ENCODE results near the gene FAM171A1. TPM values are rescaled to one million over a fixed set of nuclear protein-coding genes. Genes with fewer than 3 reads are reported as not detected.
"Not testable (repeated sequence)": the region's sequence is repeated elsewhere in the genome, so short reads cannot be mapped to it uniquely, and the experiment has no call there.

The FAM171A1 gene
- polyA plus RNA-seq, 3 donors = 6.6 to 14.7 (median 13.8) TPM

DNA sequence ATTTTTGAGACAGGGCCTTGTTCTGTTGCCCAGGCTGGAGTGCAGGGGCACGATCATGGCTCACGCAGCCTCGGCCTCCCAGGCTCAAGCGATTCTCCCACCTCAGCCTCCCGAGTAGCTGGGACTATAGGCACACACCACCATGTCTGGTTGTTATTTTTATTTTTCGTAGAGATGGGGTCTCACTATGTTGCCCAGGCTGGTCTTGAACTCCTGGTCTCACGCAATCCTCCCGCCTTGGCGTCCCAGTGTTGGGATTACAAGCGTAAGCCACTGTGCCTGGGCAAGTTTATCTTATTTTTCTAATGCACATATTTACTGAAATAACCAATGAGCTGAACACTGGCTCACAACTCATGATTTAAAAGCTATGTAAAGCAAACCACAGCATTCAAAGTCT, 61.9 kb downstream of the FAM171A1 start:
- WGBS, 3 donors = 97 to 99% (median 98%) methylated on average over 10 of the region's 10 CpGs
- no peak overlapping the region for H3K27ac ChIP-seq (ENCODE audit: low read depth, low read length)

DNA sequence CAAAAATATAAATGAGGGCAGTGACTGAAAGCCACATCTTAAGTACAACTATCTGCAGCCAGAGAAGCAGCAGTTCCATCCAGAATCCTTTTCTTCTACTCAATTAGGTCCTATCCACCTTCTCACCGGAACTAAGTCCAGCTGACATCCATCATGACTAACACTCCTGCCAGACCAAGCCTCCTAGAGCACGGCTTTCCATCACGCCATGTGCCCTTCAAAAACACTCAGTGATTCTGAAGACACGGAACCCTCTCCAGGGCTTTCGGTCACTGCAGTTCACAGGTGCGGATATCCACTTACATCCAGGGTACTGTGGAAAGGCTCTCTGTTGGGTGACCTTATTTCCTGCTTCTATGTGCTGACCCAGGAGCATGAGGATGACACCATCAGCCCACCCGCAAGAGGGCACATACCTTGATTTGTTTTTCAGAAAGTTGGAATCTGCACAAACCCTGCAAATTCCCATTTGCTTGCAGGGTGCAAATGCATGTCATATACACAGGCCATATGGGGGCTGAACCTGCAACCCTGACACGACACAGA, 64.3 kb downstream of the FAM171A1 start:
- no peak overlapping the region for H3K27ac ChIP-seq (ENCODE audit: low read depth, low read length)
- WGBS, 3 donors = 91 to 95% (median 93%) methylated on average over 8 of the region's 8 CpGs

DNA sequence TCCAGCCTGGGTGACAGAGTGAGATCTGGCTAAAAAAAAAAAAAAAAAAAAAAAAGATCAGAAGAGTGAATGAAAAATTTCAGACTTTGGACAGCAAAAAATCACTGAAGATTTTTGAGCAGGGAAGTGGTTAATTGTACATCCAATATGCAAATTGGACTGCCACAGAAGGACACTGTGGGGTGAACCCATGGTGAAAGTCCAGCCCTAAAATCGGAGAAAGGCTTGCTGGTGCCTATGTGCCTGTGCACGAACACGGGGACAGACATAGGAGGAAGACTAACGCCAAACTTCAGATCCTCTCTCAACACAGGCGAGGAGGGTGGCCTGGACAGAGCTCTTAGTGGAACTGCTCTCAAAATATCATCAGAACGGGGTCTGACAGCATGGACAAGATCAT, 65.5 kb downstream of the FAM171A1 start:
- 91 to 92% (median 91%) methylated on average over 6 of the region's 6 CpGs for WGBS, 3 donors
- no peak overlapping the region for H3K27ac ChIP-seq (ENCODE audit: low read depth, low read length)

DNA sequence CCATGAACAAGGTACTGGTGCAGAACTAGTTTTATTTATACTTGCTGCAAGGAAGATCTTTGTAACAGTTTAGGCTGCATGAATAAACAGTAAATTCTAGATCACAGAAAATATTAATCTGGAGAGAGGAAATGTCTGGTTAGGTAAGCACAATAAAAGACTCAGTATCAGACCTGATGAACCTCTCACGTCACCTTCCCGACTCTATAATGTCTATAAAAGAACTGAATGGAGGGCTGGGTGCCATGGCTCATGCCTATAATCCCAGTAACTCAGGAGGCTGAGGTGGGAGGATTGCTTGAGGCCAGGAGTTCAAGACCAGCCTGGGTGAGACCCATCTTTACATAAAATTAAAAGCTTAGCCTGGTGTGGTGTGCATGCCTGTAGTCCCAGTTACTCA, 65.9 kb downstream of the FAM171A1 start:
- WGBS, 3 donors = 93% methylated on average over 2 of the region's 2 CpGs
- no peak overlapping the region for H3K27ac ChIP-seq (ENCODE audit: low read depth, low read length)

DNA sequence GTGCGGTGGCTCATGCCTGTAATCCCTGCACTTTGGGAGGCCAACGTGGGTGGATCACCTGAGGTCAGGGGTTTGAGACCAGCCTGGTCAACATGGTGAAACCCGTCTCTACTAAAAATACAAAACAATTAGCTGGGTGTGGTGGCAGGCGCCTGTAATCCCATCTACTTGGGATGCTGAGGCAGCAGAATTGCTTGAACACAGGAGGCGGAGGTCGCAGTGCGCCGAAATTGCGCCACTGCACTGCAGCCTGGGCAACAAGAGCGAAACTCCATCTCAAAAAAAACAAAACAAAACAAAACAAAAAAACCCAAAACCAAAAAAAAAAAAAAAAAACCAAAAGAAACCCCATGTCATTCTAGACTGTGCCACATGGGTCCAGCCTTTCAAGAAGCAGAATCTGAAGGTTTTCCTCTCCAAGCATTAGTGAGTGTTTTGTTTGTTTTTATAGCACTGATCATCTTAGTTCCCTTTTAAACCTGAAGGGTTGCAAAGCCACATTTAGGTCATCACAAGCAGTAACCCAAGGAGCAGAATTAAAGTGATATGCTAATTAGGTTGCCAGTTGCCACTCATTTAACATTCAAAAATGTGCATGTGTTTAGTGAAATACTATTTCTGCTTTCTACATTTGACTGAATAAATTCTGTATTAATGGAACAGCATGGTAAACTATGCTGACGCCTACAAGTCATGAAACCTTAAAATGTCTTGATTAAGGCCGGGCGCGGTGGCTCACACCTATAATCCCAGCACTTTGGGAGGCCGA, 68.7 kb downstream of the FAM171A1 start:
- WGBS, 3 donors = 92 to 96% (median 95%) methylated on average over 15 of the region's 15 CpGs
- H3K27ac ChIP-seq (ENCODE audit: low read depth, low read length) = not testable (repeated sequence)

DNA sequence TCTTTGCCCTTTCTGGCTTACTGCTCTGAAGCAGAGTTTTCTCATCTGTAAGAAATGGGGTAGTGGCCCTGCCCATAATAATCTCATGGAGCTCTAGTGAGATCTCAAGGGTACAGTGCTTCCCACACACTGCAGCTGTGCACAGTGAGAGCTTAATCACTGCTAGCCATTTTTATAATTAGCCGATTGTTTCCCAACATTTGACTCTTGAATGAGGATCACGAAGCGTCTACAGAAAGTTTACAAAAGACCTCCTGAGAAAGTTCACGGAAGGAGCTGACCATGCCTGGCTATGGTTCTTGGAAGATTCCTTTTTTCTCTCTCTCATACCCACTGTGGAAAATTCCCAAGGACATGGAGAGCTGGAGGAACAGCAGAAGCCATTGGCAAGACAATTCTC, 70.4 kb downstream of the FAM171A1 start:
- WGBS, 3 donors = 68 to 81% (median 74%) methylated on average over 4 of the region's 4 CpGs
- no peak overlapping the region for H3K27ac ChIP-seq (ENCODE audit: low read depth, low read length)

DNA sequence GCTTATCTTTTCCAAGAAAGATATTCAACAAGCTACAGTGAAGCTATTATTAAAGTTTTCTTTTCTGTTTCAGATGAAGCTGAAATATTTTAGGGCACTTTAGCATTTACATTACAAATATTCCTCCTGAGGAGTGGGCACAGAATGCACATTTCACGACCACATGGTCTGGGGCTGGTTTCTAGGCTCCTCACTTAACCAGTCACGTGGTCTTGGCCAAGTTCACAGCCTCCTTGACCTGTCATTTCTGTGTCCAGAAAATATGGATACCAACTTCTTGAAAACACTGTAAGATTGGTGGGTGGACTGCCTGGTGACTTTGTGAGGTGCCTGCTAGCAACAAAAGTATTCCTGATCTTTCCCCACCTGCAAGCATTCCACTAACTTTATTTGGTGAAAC, 70.9 kb downstream of the FAM171A1 start:
- no peak overlapping the region for H3K27ac ChIP-seq (ENCODE audit: low read depth, low read length)
- WGBS, 3 donors = 80 to 86% (median 85%) methylated on average over 2 of the region's 2 CpGs

DNA sequence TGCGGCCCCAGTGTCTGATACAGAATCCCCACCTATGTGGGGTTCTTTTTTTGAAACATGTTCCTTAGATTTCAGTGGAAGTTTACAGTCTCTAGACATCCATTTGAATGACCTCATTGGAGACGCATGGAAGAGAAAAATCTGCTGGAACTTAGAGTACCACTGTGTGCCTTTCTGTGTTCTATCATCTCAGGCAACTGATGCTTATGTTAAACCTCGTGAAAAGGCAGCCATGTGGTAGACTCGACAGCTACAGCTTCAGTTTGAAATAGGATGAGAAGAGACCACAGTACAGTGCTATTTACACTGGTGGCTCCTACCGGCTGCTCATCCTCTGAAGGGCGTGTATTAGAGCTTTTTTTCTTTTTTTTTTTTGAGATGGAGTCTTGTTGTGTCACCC, 74.4 kb downstream of the FAM171A1 start:
- WGBS, 3 donors = 73 to 89% (median 74%) methylated on average over 6 of the region's 6 CpGs
- no peak overlapping the region for H3K27ac ChIP-seq (ENCODE audit: low read depth, low read length)

DNA sequence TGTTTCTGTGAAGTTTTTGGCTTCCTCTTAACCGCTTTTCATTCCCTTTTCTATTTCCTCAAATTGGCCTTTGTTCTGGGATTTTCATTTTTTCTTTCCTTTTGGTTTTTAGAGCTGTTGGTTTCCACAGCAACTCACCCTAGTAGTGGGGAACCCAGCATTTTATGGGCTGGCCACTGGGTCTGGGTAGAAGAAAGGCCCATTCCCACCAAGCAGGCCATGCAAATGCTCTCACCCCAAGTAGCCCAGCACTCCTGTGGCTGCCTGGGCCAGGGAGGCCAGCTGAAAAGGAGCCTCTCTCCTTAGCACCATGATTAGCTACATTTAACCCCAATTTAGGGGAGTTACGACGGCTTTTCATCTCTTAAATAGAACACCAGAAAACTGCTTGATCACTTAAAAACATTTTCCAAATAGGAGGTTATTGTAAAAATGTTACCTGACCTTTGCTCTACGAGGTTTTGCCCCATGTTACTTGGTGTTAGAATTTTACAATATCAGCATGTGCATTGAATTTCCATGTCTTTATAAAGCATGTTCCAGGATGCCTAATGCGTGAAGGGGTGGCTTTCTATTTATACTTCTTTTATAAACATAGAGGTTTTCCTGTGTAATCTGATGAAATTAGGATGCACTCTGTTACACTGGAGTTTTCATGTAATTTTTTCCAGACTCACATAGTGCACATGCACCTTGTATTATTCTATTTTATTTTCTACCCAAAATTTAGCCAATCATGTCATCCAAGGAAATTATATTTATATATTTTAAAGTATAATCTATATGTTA, 75.4 kb downstream of the FAM171A1 start:
- WGBS, 3 donors = 81 to 91% (median 84%) methylated on average over 5 of the region's 5 CpGs
- H3K27ac ChIP-seq (ENCODE audit: low read depth, low read length) = no peak overlapping the region

DNA sequence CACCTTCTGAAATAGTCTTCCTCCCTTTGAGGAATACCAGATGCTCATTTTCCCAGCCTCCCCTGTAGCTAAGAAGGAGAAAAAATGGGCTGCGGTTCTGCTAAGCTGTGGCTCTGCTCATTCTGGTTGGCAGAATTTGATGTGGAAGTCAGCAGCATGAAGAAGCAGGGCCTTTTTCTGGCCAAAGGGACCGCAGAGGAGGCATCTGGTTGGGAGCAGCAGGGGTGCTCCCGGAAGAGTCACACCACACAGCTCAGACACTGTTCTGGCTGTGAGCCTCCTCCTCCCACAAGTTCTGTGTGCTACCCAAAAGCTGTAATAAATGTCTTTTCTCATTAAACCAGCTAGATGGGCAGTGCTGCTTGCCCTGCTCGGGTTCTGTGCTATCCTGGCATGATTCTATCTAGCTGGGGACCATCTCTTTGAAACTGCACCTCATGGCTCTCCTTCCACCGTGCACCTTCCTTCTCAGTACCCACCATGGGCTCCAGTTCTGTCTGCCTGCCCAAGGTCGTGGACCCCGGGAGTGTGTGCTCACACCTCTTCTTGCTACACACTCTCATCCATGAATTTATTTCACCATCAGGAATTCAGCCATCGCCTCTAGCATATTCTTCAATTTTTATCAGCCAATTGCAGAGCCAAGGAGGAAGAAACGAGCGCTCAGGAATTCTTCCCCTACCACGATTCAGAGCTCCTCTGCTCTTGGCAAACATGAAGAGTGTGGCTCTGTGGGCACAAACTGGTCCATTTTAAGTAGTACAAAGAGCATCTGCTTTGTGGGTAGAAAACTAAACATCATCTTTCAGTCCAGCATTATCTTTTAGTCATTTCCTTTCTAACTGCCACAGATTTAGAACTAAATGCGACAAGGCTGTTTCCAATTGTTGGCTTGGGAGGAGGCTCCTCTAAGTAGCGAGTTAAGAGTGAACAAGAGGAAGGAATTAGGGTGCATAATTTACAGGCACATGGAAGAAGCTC, 76.9 kb downstream of the FAM171A1 start:
- WGBS, 3 donors = 65 to 75% (median 66%) methylated on average over 13 of the region's 13 CpGs

DNA sequence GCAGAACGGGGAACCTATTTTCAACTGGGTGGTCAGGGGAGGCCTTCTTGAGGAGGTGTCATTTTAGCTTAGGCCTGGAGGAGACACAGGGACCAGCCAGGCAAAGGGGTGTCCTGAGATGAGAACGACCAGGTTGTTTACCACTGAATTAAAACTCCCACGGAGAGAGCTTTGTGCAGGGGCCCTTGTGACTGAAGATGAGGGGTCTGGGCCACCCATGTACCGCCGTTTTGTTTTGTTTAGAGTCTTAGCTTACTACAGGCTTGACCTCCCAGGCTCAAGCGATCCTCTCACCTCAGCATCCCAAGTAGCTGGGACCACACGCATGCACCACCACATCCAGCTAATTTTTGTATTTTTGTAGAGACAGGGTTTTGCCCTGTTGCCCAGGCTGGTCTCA, 80.4 kb downstream of the FAM171A1 start:
- 79 to 95% (median 93%) methylated on average over 7 of the region's 7 CpGs for WGBS, 3 donors

More for the DNA sequence above, 76.9 kb downstream of the FAM171A1 start:
- no peak overlapping the region for H3K27ac ChIP-seq (ENCODE audit: low read depth, low read length)

DNA sequence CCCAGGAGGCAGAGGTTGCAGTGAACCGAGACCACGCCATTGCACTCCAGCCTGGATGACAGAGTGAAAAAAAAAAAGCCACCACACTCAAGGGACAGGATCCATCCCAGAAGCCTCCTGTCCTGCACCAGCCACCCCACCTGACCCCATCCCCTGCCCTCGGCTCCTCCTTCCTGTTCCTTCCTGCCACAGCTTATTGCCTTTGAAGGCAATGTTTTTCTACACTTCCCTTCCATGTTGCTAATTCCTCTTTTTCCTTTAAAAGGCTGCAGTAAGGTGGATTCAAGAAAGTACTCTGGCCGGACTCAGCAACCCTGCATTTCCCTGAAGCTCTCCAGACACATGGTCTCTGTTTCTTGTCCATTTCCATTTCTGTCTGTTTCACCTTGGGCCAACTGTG, 80.9 kb downstream of the FAM171A1 start:
- H3K27ac ChIP-seq (ENCODE audit: low read depth, low read length) = no peak overlapping the region
- WGBS, 3 donors = 74 to 89% (median 76%) methylated on average over 4 of the region's 4 CpGs

More for the DNA sequence above, 80.4 kb downstream of the FAM171A1 start:
- H3K27ac ChIP-seq (ENCODE audit: low read depth, low read length) = no peak overlapping the region

DNA sequence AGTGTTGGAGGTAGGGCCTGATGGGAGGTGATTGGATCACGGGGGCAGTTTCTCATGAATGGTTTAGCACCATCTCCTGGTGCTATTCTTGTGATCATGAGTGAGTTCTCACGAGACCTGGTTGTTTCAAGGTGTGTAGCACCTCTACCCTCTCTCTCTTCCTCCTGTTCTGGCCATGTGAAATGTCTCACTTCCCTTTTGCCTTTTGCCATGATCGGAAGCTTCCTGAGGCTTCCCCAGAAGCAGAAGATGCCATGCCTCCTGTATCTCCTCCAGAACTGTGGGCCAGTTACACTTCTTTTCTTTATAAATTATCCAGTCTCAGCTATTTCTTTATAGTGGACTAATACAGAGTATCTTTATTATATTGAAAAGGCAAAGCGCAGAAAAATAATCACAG, 90.1 kb downstream of the FAM171A1 start:
- no peak overlapping the region for H3K27ac ChIP-seq (ENCODE audit: low read depth, low read length)
- 61 to 76% (median 65%) methylated on average over 4 of the region's 4 CpGs for WGBS, 3 donors

DNA sequence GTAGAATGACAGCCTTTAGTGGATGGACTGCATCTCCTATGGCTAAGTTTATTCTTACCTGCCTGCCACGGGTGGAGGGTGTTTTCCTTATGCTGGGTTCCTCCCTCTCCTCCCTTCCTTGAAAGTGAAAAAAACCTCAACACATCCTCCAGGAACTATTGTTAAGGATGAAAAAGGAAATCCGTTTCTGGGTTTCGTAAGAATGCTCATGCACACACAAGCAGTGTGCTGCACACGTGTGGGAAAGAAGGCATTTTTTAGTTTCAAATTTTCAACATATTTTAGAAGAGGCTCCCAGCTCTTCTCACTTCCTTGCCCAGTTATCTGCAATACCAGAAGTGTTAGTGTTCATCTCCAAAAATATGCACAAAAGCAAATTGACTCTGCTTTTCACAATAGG, 90.6 kb downstream of the FAM171A1 start:
- no peak overlapping the region for H3K27ac ChIP-seq (ENCODE audit: low read depth, low read length)
- WGBS, 3 donors = 42 to 78% (median 61%) methylated on average over 4 of the region's 4 CpGs

DNA sequence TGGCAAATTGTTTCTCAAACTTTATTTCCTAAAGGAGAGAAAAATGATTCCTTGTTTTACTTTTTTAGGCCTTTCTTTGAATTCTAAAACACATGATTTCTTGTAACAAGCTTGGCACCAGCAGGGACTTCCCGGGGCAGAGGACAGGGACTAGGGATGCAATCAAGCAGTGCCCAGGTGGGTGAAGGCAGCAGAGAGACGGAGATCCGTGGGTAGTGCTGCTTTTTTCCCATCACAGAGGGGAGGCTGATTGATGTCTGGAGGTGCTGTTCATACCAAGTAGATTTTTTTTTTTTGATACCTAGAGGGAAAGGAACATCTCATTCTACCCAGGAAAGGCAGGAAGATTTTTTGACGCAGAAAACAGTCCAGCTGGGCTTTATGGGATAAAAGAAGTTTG, 91.9 kb downstream of the FAM171A1 start:
- WGBS, 3 donors = 92 to 98% (median 93%) methylated on average over 4 of the region's 4 CpGs
- no peak overlapping the region for H3K27ac ChIP-seq (ENCODE audit: low read depth, low read length)

DNA sequence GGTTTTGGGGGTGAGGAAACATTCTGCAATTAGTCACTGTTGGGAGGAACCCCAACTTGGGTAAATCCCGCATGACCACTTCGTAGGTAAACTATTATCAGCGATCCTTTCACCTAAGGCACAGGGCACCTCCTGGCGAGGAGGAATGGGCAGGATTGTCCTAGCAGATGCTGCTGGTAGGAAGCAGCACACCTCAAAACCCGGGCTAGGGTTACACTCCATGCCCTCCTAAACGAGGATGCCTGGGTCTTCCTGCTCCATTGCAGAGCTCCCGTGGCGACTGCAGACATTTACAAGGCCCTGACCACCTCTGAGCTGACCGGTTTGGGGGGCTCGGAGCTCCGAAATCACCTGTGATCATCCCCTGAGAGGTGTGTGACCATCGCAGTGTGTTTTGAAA, 92.3 kb downstream of the FAM171A1 start:
- H3K27ac ChIP-seq (ENCODE audit: low read depth, low read length) = no peak overlapping the region
- WGBS, 3 donors = 91 to 98% (median 96%) methylated on average over 12 of the region's 12 CpGs

DNA sequence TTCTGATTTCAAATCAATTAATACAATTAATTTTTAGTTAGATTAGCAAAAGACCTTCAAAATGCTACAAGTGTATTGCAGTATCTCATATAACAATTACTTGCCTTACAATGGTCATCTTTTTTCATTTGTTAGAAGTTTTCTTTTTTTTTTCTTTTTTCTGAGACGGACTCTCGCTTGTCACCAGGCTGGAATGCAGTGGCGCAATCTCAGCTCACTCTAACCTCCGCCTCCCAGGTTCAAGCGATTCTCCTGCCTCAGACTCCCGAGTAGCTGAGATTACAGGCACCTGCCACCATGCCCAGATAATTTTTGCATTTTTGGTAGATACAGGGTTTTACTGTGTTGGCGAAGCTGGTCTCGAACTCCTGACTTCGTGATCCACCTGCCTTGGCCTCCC, 95.0 kb downstream of the FAM171A1 start:
- not testable (repeated sequence) for H3K27ac ChIP-seq (ENCODE audit: low read depth, low read length)
- WGBS, 3 donors = 89 to 95% (median 93%) methylated on average over 9 of the region's 9 CpGs

DNA sequence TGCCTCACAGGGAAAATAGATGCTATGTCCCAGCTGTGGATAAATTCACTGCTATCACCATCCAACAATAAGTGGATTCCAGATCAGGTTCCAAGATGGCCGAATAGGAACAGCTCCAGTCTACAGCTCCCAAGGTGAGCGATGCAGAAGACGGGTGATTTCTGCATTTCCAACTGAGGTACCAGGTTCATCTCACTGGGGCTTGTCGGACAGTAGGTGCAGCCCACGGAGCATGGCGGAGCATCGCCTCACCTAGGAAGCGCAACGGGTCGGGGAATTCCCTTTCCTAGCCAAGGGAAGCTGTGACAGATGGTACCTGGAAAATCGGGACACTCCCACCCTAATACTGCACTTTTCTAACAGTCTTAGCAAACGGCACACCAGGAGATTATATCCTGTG, 101.3 kb downstream of the FAM171A1 start:
- H3K27ac ChIP-seq (ENCODE audit: low read depth, low read length) = not testable (repeated sequence)
- WGBS, 3 donors = 89 to 98% (median 97%) methylated on average over 12 of the region's 12 CpGs
